ENCODE measurements around the gene TWF2.

GRCh38 chr3:52208556-52208955 is 30.4 kb downstream of the TWF2 start:
- TF ChIP-seq YY1 (IDR thresholded peaks at IDR 0.05; ENCODE audit: insufficient read depth, insufficient read length), result no peak
- no peak for TF ChIP-seq ZNF274 (IDR thresholded peaks at IDR 0.05; ENCODE audit: low read depth, low read length)
- TF ChIP-seq SUZ12 (IDR thresholded peaks at IDR 0.05; ENCODE audit: extremely low read depth, insufficient read depth, insufficient read length), result no peak
